GM06990 (cell line): ENCODE measurements around the gene GIPC3.

Experiments used
- DNase-seq: peaks from one replicate; pipeline ENCODE4 v3.0.0-alpha.2; 2011; ENCODE audit not compliant: insufficient read length; ENCODE audit errors: extremely low read depth
- H3K27me3 ChIP-seq: replicated peaks from 2 replicates; pipeline ENCODE4 v1.6.0; 2011; ENCODE audit warnings: low read length; ENCODE audit not compliant: control insufficient read depth, insufficient read depth
- H3K36me3 ChIP-seq: 2 replicates; pipeline ENCODE4 v1.5.1; 2011; ENCODE audit warnings: low read length; ENCODE audit not compliant: control insufficient read depth, insufficient read depth
- H3K4me3 ChIP-seq: replicated peaks from 2 replicates; pipeline ENCODE4 v1.5.1; 2011; ENCODE audit warnings: low read depth, mild to moderate bottlenecking, control low read depth, low read length
- TF ChIP-seq, protein P1 (sequence below): IDR thresholded peaks from 2 replicates; pipeline ENCODE4 v1.5.1; 2011; ENCODE audit warnings: low read length, control low read depth, mild to moderate bottlenecking, inconsistent platforms; ENCODE audit not compliant: insufficient read depth, poor library complexity, severe bottlenecking

GIPC3 gene

DNA sequence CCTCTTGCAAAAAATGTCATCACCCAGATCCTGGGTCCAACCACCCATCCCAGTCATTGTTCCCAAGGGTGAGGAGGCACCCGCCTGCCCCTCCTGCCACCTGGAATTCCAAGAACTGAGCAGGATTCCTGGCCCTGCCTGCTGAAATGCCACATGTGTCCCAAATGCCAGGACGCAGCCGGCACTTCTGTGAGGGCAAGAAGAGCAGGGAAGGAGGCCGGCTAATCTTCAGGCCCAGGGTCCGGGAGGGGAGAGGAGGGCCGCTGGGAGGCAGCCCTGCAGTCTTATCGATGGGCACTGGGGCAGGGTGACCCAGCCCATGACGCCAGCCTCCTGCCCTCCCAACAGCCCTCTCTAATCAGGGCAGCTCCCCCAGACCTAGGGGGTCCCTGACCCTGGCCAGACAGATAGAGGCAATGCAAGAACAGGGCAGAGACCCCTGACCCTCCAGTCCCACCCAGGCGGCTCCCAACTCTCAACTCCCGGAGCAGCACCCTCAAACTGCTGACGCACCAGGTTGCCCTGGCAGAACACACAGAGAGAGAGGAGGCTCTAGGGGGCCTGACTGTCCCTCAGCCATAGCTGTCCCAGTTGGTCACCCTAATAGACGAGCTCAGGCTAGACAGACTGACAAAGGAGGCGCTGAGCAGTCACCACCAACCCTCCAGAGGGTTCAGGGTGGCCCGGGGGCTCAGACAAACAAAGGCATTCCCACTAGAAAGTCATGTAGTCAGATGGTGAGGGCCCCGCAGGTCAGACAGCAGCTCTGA, 29.4 kb upstream of the GIPC3 start:
- no peak for DNase-seq
- H3K36me3 ChIP-seq, result peaks cover 2% of the 10 kb centered on the region; the same call in 1 of the 2 replicates
- H3K4me3 ChIP-seq, result peak overlapping the region; percentile 69
- H3K27me3 ChIP-seq, result no peaks in the 10 kb centered on the region
- TF ChIP-seq, protein P1, sequence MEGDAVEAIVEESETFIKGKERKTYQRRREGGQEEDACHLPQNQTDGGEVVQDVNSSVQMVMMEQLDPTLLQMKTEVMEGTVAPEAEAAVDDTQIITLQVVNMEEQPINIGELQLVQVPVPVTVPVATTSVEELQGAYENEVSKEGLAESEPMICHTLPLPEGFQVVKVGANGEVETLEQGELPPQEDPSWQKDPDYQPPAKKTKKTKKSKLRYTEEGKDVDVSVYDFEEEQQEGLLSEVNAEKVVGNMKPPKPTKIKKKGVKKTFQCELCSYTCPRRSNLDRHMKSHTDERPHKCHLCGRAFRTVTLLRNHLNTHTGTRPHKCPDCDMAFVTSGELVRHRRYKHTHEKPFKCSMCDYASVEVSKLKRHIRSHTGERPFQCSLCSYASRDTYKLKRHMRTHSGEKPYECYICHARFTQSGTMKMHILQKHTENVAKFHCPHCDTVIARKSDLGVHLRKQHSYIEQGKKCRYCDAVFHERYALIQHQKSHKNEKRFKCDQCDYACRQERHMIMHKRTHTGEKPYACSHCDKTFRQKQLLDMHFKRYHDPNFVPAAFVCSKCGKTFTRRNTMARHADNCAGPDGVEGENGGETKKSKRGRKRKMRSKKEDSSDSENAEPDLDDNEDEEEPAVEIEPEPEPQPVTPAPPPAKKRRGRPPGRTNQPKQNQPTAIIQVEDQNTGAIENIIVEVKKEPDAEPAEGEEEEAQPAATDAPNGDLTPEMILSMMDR, result no peak

DNA sequence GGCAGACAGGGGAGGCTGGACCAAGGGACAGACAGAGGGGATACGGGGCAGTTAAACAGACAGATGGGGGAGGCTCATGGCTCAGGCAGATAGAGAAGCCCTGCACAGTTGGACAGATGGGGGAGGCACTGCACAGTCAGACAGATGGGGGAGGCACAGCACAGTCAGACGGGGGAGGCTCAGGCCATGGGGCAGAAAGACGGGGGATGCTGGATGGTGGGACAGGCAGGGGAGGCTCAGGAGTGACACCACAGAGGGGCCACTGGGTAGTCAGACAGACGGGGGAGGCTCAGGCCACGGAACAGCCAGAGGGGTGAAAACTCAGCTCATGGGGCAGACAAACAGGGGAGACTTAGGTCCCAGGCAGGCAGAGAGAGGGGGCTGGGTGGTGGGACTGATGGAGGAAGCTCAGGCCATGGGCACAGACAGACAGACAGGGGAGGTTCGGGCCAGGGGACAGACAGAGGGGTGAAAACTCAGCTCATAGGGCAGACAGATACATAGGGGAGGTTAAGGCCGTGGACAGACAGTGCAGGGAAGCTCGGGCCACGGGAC, 28.8 kb upstream of the GIPC3 start:
- Histone ChIP-seq H3K27me3 (no peaks in the 10 kb centered on the region), H3K36me3 (no peaks in the 10 kb centered on the region), H3K4me3 (peak overlapping the region; percentile 69)
- no peak for DNase-seq
- TF ChIP-seq, protein P1, result no peak

DNA sequence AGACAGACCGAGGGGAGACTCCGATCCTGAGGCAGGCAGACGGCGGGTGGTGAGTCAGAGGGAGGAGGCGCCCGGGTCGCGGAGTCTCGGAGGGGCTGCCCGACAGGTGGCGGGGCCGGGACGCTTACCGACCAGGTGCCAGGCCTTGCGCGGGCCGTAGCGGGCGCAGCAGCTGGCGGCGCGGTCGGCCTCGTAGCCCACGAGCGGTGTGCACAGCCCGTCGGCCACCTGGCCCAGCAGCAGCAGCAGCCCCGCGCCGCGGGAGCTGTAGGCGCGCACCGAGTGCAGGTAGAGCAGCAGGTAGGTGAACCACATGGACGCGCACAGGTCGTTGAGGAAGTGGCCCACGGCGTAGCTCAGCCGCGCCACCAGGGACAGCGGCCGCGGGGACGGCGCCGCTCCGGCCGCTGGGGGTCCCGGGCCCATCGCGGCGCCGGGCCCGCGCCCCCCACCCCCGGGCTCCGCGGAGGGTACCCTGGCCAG, 28.3 kb upstream of the GIPC3 start:
- no peaks in the 10 kb centered on the region for H3K27me3 ChIP-seq
- H3K4me3 ChIP-seq, result peak overlapping the region; percentile 69
- peak; percentile 67 for DNase-seq
- H3K36me3 ChIP-seq, result no peaks in the 10 kb centered on the region
- TF ChIP-seq, protein P1, result no peak

DNA sequence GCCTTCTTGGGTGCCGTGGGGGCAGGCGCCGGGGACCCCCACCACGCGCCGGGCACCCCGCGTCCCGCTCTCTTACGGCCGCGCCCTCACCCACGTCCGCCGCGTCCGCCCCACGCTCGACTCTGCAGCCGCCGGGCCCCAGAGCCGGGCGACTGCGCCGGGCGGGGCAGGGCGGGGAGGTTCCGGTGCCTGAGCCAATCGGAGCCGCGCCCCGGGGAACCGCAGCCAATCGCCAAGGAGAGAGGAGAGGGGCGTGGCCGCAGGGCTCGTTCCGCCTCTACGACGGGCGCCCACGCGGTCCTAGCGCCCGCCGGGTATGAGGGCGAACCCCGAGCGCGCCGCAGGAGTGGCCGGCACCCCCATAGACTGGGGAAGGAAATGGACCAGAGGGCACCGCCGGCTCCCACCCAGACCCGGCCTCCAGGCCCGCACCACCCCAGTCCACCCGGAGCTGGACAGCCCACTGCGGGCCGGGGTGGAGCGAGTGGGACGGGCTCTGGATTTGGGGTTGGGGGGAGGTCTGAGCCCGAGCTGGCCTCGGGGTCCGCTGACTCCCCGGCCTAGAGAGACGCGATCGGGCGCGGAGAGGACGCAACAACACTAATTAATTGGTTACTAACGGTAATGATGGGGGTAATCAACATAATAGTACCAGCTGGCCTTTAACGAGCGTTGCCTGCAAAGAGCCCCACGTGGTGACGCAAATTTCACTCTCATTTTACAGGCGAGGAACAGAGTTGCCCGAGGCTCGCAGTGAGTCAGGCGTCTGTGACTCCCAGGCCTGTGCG, 27.6 kb upstream of the GIPC3 start, which contains the start of gene MFSD12:
TSS of gene MFSD12 (minus strand) at position 126 of the 788 bp plus-strand sequence. CDS start 183 bp downstream, outside the sequence.
- H3K27me3 ChIP-seq, result no peaks in the 10 kb centered on the region
- peak; percentile 94 for DNase-seq
- TF ChIP-seq, protein P1, result no peak
- H3K4me3 ChIP-seq, result peak within 1 kb of the TSS; percentile 69
- no peaks in the 10 kb centered on the region for H3K36me3 ChIP-seq

DNA sequence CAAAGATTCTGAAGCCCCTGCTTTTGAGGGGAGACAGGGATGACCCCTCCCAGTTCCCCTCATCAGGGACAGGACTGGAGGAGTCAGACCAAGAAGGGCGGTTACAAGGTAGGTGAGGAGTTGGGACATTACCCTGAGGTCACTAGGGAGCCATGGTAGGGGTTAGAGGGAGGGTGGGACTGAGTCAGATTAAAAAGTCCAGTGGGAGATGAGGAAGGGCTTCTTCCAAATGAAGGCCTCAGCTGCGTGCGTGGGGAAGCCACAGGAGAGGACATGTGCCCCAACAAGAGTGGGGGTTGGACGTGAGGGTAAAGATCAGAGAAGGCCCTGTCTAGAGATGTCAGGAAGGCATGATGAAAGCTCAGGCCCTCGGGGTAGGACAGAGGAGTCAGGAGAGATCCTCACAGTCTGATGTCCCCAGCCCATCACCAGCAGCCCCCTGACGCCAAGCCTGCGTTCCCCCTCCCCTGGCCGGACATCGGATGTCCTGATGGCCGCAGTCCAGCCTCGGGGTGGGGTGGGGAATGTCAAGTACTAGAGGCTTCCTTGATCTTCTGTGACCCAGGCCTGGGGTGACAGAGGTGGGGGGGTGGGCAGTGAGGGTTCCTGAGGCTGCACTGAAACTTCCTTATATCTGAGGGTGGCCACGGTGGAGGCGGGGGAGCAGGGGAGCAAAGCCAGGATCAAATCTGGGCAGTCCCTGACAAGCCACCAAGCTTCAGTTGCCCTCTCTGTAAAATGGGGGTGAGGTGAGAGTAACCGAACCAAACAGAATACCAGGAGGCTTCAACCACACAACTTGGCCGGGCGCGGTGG, 21.4 kb upstream of the GIPC3 start:
- H3K36me3 ChIP-seq, result no peaks in the 10 kb centered on the region
- DNase-seq, result no peak

More for the DNA sequence above, 21.4 kb upstream of the GIPC3 start:
- Histone ChIP-seq H3K4me3 (no peak overlapping the region), H3K27me3 (no peaks in the 10 kb centered on the region)
- TF ChIP-seq, protein P1, result no peak
